NCI-H2227 (cell line): Measurements from ENCODE around the gene DCHS2.

ENCODE experiments used
- DNase-seq: peaks from one replicate; lab custom pipeline; 2025; ENCODE audit not compliant: unreplicated experiment; lab: John Stamatoyannopoulos, UW

Gene DCHS2

GRCh38 chr4:154390324-154390723, 101.3 kb downstream of the DCHS2 start:
- no peak for DNase-seq

GRCh38 chr4:154389148-154389547, 102.5 kb downstream of the DCHS2 start:
- no peak for DNase-seq

- no peak for DNase-seq
These were observed 107.6 kb downstream of the DCHS2 start for GRCh38 chr4:154384012-154384411.

- no peak for DNase-seq
These were observed 115.1 kb downstream of the DCHS2 start for GRCh38 chr4:154376486-154376885.

GRCh38 chr4:154368060-154368459, 123.5 kb downstream of the DCHS2 start:
- DNase-seq, result no peak

GRCh38 chr4:154367659-154368058, 123.9 kb downstream of the DCHS2 start:
- DNase-seq, result no peak

- DNase-seq, result no peak
These were observed 124.6 kb downstream of the DCHS2 start for GRCh38 chr4:154366956-154367355.

- no peak for DNase-seq
These were observed 127.3 kb downstream of the DCHS2 start for GRCh38 chr4:154364066-154364845.

- no peak for DNase-seq
These were observed 130.1 kb downstream of the DCHS2 start for GRCh38 chr4:154361450-154361849.

- no peak for DNase-seq
These were observed 131.1 kb downstream of the DCHS2 start for GRCh38 chr4:154360491-154360890.

- DNase-seq, result no peak
These were observed 136.7 kb downstream of the DCHS2 start for GRCh38 chr4:154354883-154355282.

- DNase-seq, result peak; percentile 9
These were observed 141.8 kb downstream of the DCHS2 start for GRCh38 chr4:154349829-154350228.

GRCh38 chr4:154348657-154349056, 142.9 kb downstream of the DCHS2 start:
- no peak for DNase-seq

- DNase-seq, result no peak
These were observed 146.2 kb downstream of the DCHS2 start for GRCh38 chr4:154345359-154345758.

- no peak for DNase-seq
These were observed 146.9 kb downstream of the DCHS2 start for GRCh38 chr4:154344686-154345085.

- no peak for DNase-seq
These were observed 147.9 kb downstream of the DCHS2 start for GRCh38 chr4:154343651-154344050.

- no peak for DNase-seq
These were observed 150.2 kb downstream of the DCHS2 start for GRCh38 chr4:154341448-154341847.

- DNase-seq, result no peak
These were observed 156.0 kb downstream of the DCHS2 start for GRCh38 chr4:154335588-154335987.

- peak; percentile 85 for DNase-seq
These were observed 158.7 kb downstream of the DCHS2 start for GRCh38 chr4:154332681-154333421.

GRCh38 chr4:154329939-154330338, 161.7 kb downstream of the DCHS2 start:
- DNase-seq, result no peak

- DNase-seq, result peak; percentile 50
These were observed 162.2 kb downstream of the DCHS2 start for GRCh38 chr4:154329268-154329868.

- DNase-seq, result no peak
These were observed 163.6 kb downstream of the DCHS2 start for GRCh38 chr4:154328030-154328429.
